Esophagus squamous epithelium (tissue), 5 donors: ENCODE measurements around the gene ADAM12. TPM values are rescaled to one million over a fixed set of nuclear protein-coding genes. Genes with fewer than 3 reads are reported as not detected.

Source experiments
- DNase-seq: peaks from one replicate; lab custom pipeline; 2025; lab: John Stamatoyannopoulos, UW
- H3K27ac ChIP-seq, 4 donors: fragments of 200-600 bp; sonication (generic); one replicate each; pipeline ENCODE4 v1.5.1; 2016 to 2019; ENCODE audit warnings: mild to moderate bottlenecking in 1 of 4
- H3K27me3 ChIP-seq, 4 donors: fragments of 200-600 bp; sonication (generic); 1 replicate in 3 of 4; 2 replicates in 1 of 4; pipeline versions ENCODE4 v1.5.1 to v1.6.0; 2017 to 2021; ENCODE audit warnings: antibody characterized with exemption in 1 of 4
- H3K36me3 ChIP-seq, 3 donors: fragments of 200-600 bp; sonication (generic); one replicate each; pipeline ENCODE4 v1.5.1; 2016 to 2019
- H3K4me1 ChIP-seq, 3 donors: fragments of 200-600 bp; sonication (generic); one replicate each; pipeline ENCODE4 v1.5.1; 2017 to 2019
- H3K4me3 ChIP-seq, 4 donors: fragments of 200-600 bp; sonication (generic); 1 replicate in 3 of 4; 2 replicates in 1 of 4; pipeline ENCODE4 v1.5.1; 2016 to 2019; ENCODE audit warnings: mild to moderate bottlenecking in 2 of 4, moderate library complexity in 1 of 4
- H3K9me3 ChIP-seq, 3 donors: fragments of 200-600 bp; sonication (generic); one replicate each; pipeline ENCODE4 v1.5.1; 2016 to 2019
- POLR2A ChIP-seq, 4 donors: fragments of 450-650 bp; IDR thresholded peaks; one replicate each; pipeline ENCODE4 v1.6.1; 2017; ENCODE audit warnings: antibody characterized with exemption in 4 of 4, mild to moderate bottlenecking in 4 of 4, moderate library complexity in 3 of 4
- WGBS, 2 donors: methylation state at CpG; one replicate each; pipeline ENCODE4 v1.1.5; 2018; 5-methylcytosine and 5-hydroxymethylcytosine counted together
- intact Hi-C: fragments of 100-400 bp; cut with DNase I; formaldehyde crosslinking; loops from one replicate; pipeline ENCODE4 v1.15.0; 2022
- total RNA-seq, 4 donors: library from RNA; depleted of rRNA; stranded (reverse); fragments of >200 nt; gene quantifications; one replicate each; pipeline ENCODE4 v1.1.0, GENCODE V29; 2016
- TF ChIP-seq, protein P1 (sequence below), 6 experiments: fragments of 450-650 bp in 4 of 6; fragments of 200-600 bp in 2 of 6; sonication (generic) in 2 of 6; IDR thresholded peaks; one replicate each; pipeline ENCODE4 v1.5.1; 2016 to 2019; ENCODE audit warnings: antibody characterized with exemption in 6 of 6, mild to moderate bottlenecking in 4 of 6, moderate library complexity in 4 of 6
- donor health status: DM: yes; HTN: yes; CAD: no.

Gene ADAM12
- total RNA-seq, 4 donors from 2014 or later: 0.57 to 1.1 (median 0.76) TPM; not detected in 1

- Histone ChIP-seq H3K27me3 (peaks cover 0 to 35% (median 0%) of the 10 kb centered on the region in 4 donors), H3K9me3 (peaks cover 0 to 26% (median 10%) of the 10 kb centered on the region in 3 donors), H3K4me1 (peaks cover 0 to 5% (median 0%) of the 10 kb centered on the region in 3 donors), H3K36me3 (no peaks in the 10 kb centered on the region), H3K27ac (no peak overlapping the region), H3K4me3 (no peak overlapping the region)
- no peak for TF ChIP-seq POLR2A (IDR thresholded peaks at IDR 0.05)
- TF ChIP-seq, protein P1, sequence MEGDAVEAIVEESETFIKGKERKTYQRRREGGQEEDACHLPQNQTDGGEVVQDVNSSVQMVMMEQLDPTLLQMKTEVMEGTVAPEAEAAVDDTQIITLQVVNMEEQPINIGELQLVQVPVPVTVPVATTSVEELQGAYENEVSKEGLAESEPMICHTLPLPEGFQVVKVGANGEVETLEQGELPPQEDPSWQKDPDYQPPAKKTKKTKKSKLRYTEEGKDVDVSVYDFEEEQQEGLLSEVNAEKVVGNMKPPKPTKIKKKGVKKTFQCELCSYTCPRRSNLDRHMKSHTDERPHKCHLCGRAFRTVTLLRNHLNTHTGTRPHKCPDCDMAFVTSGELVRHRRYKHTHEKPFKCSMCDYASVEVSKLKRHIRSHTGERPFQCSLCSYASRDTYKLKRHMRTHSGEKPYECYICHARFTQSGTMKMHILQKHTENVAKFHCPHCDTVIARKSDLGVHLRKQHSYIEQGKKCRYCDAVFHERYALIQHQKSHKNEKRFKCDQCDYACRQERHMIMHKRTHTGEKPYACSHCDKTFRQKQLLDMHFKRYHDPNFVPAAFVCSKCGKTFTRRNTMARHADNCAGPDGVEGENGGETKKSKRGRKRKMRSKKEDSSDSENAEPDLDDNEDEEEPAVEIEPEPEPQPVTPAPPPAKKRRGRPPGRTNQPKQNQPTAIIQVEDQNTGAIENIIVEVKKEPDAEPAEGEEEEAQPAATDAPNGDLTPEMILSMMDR (IDR thresholded peaks at IDR 0.05): no peak
- 39 to 44% methylated on average over 9 to 12 of the region's 12 CpGs for WGBS, 2 donors
- intact Hi-C loops: no loop called here
- DNase-seq: no peak
Measured at GRCh38 chr10:126420567-126421300, 32.5 kb upstream of the ADAM12 start.

DNA sequence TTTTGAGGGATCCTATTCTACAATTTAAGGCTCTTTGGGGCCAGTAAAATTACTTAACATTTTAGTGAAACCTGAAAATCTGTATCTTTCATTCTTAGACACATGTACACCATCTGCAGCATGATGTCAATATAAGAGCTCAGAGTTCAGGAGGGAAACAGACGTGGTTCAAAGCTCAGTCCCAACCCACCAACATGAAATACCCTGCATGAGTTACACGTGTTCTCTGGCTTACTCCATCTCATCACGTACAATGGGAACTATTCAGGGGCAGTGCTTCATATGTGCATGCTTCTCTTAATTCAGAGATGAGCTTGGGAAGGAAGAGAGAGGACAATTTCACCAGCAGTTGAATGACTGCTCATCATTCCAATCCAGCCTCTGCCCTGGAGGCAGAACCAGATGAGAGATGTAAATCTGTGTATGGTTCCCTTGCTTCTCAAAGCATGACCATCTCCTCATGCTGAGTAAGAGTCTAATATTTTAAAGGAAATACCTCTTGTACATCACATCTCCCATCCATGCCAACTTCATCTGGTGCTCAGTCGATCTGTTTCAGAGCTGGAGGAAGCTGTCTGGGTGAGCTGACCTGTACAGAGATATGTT is 29.0 kb upstream of the ADAM12 start:
- DNase-seq: no peak
- Histone ChIP-seq H3K4me3 (no peak overlapping the region), H3K9me3 (peaks cover 0 to 9% (median 0%) of the 10 kb centered on the region in 3 donors), H3K27me3 (peaks cover 0 to 40% (median 0%) of the 10 kb centered on the region in 4 donors), H3K36me3 (no peaks in the 10 kb centered on the region), H3K27ac (no peak overlapping the region), H3K4me1 (peaks cover 0 to under 1% (median 0%) of the 10 kb centered on the region in 3 donors)
- WGBS, 2 donors: 71 to 72% methylated on average over 4 of the region's 4 CpGs
- TF ChIP-seq POLR2A (IDR thresholded peaks at IDR 0.05): no peak
- TF ChIP-seq, protein P1 (IDR thresholded peaks at IDR 0.05): no peak
- intact Hi-C loops: no loop called here

- Histone ChIP-seq H3K27ac (no peak overlapping the region), H3K9me3 (no peaks in the 10 kb centered on the region), H3K4me1 (no peaks in the 10 kb centered on the region), H3K36me3 (no peaks in the 10 kb centered on the region), H3K27me3 (peaks cover 0 to 7% (median 0%) of the 10 kb centered on the region in 4 donors), H3K4me3 (no peak overlapping the region)
- intact Hi-C loops: no loop called here
- WGBS, 2 donors: 36 to 56% methylated on average over 6 of the region's 6 CpGs
- no peak for DNase-seq
- TF ChIP-seq, protein P1 (IDR thresholded peaks at IDR 0.05): no peak
- TF ChIP-seq POLR2A (IDR thresholded peaks at IDR 0.05): no peak
Measured at GRCh38 chr10:126409821-126410220, 21.5 kb upstream of the ADAM12 start.

- intact Hi-C loops: no loop called here
Measured at GRCh38 chr10:126408953-126409641, 20.8 kb upstream of the ADAM12 start.

More at GRCh38 chr10:126408953-126409641, 20.8 kb upstream of the ADAM12 start:
- 50 to 59% methylated on average over 11 of the region's 11 CpGs for WGBS, 2 donors
- Histone ChIP-seq H3K27me3 (peaks cover 0 to 7% (median 0%) of the 10 kb centered on the region in 4 donors), H3K36me3 (no peaks in the 10 kb centered on the region), H3K27ac (no peak overlapping the region), H3K4me1 (no peaks in the 10 kb centered on the region), H3K4me3 (no peak overlapping the region), H3K9me3 (no peaks in the 10 kb centered on the region)
- DNase-seq: no peak
- TF ChIP-seq, protein P1 (IDR thresholded peaks at IDR 0.05): no peak
- no peak for TF ChIP-seq POLR2A (IDR thresholded peaks at IDR 0.05)
